Astrocyte of the spinal cord (primary cell): ENCODE data around the gene UXS1.
A peak's percentile ranks its signal among the peaks of the same experiment; 100 is the strongest.

ENCODE experiments used
- DNase-seq: peaks from one replicate; pipeline ENCODE4 v3.0.0; 2011; ENCODE audit warnings: low read depth, low spot score
- H3K4me3 ChIP-seq: 2 replicates; pipeline ENCODE4 v1.5.1; 2011; ENCODE audit warnings: low read depth, mild to moderate bottlenecking, low read length, moderate library complexity
- CTCF ChIP-seq: IDR thresholded peaks from 2 replicates; pipeline ENCODE4 v1.5.1; 2012; ENCODE audit warnings: low read depth, mild to moderate bottlenecking, low read length, inconsistent platforms
- in situ Hi-C: cut with HindIII; loops from 2 replicates; pipeline ENCODE4 v1.10.0; 2017; ENCODE audit warnings: low sequenced_read_pairs

Gene UXS1

GRCh38 chr2:106098081-106098480, 96.0 kb downstream of the UXS1 start:
- in situ Hi-C loops: no loop called here
- no peak overlapping the region for H3K4me3 ChIP-seq
- DNase-seq: no peak
- TF ChIP-seq CTCF: peak; percentile 33

GRCh38 chr2:106097038-106098000, 96.8 kb downstream of the UXS1 start:
- no peak for TF ChIP-seq CTCF
- no peak for DNase-seq
- no peak overlapping the region for H3K4me3 ChIP-seq
- in situ Hi-C loops: no loop called here

- DNase-seq: no peak
- in situ Hi-C loops: no loop called here
- TF ChIP-seq CTCF: no peak
- no peak overlapping the region for H3K4me3 ChIP-seq
Measured at GRCh38 chr2:106096299-106097037, 97.6 kb downstream of the UXS1 start.

- in situ Hi-C loops: no loop called here
- no peak for TF ChIP-seq CTCF
- H3K4me3 ChIP-seq: no peak overlapping the region
- DNase-seq: no peak
Measured at GRCh38 chr2:106095478-106096298, 98.4 kb downstream of the UXS1 start.

GRCh38 chr2:106094131-106094841, 99.8 kb downstream of the UXS1 start:
- TF ChIP-seq CTCF: no peak
- DNase-seq: no peak
- in situ Hi-C loops: no loop called here
- no peak overlapping the region for H3K4me3 ChIP-seq
